K562 (cell line): ENCODE measurements around the gene DPEP1. TPM values are rescaled to one million over a fixed set of nuclear protein-coding genes. Genes with fewer than 3 reads are reported as not detected.

ENCODE experiments used
- BRF1 ChIP-seq: IDR thresholded peaks from 3 replicates; pipeline ENCODE4 v1.6.1; 2011; ENCODE audit warnings: borderline replicate concordance, mild to moderate bottlenecking; ENCODE audit not compliant: insufficient read length; ENCODE audit errors: extremely low read depth
- FOSL1 ChIP-seq: fragments of 200-800 bp; sonication (Bioruptor generic); conservative IDR thresholded peaks from 2 replicates; pipeline ENCODE4 v1.6.1; 2016; ENCODE audit warnings: missing genetic modification characterization, missing compliant biosample characterization
- FOXJ2 ChIP-seq: fragments of 200-800 bp; sonication (Bioruptor generic); IDR thresholded peaks from 2 replicates; pipeline ENCODE4 v1.6.1; 2016; ENCODE audit warnings: missing genetic modification characterization, missing compliant biosample characterization
- LEF1 ChIP-seq: fragments of 450-650 bp; IDR thresholded peaks from 2 replicates; pipeline ENCODE4 v1.6.1; 2016; ENCODE audit warnings: mild to moderate bottlenecking
- NR4A1 ChIP-seq, 2 experiments: fragments of 250-450 bp in 1 of 2; fragments of 450-650 bp in 1 of 2; sonication (Bioruptor Pico) in 1 of 2; IDR thresholded peaks; 2 replicates each; pipeline versions ENCODE4 v1.4.0 to v1.6.1; 2016 to 2020; ENCODE audit warnings: mild to moderate bottlenecking in 2 of 2, missing compliant biosample characterization in 1 of 2, missing genetic modification characterization in 1 of 2, moderate library complexity in 1 of 2
- OTX1 ChIP-seq: fragments of 450-650 bp; formaldehyde crosslinking; IDR thresholded peaks from 2 replicates; pipeline ENCODE4 v1.4.0; 2022; ENCODE audit warnings: mild to moderate bottlenecking
- PCBP1 ChIP-seq: fragments of 200-400 bp; formaldehyde crosslinking; IDR thresholded peaks from 2 replicates; pipeline ENCODE4 v1.6.1; 2018; ENCODE audit warnings: mild to moderate bottlenecking, low read depth, low read length; ENCODE audit not compliant: poor library complexity, severe bottlenecking
- POLR2H ChIP-seq: IDR thresholded peaks from 2 replicates; pipeline ENCODE4 v1.6.1; 2016; ENCODE audit warnings: missing genetic modification characterization, low read depth, mild to moderate bottlenecking, control low read depth, missing compliant biosample characterization, moderate library complexity
- RNF2 ChIP-seq: sonication (generic); IDR thresholded peaks from 2 replicates; pipeline ENCODE4 v1.6.1; 2016
- STAG1 ChIP-seq: sonication (generic); formaldehyde crosslinking; IDR thresholded peaks from 2 replicates; pipeline ENCODE4 v1.5.0; 2020; ENCODE audit warnings: missing genetic modification reagents, borderline replicate concordance
- ZNF780A ChIP-seq: fragments of 250-450 bp; sonication (Bioruptor Pico); IDR thresholded peaks from 2 replicates; pipeline ENCODE4 v1.5.0; 2021; ENCODE audit warnings: mild to moderate bottlenecking
- polyA plus RNA-seq, 8 experiments: library from polyadenylated mRNA; depleted of rRNA in 4 of 8; stranded (reverse) in 5 of 8; unstranded in 3 of 8; fragments of >200 nt; fragmentation: Nextera tagmentation in 2 of 8; fragmentation: Illumina TruSeq in 1 of 8; extraction: Ambion mirVana in 2 of 8; extraction: Trizol in 1 of 8; gene quantifications; 2 replicates each; pipeline versions ENCODE4 v1.2.1 to v1.2.3, GENCODE V29; 2011 to 2014; ENCODE audit warnings: inconsistent platforms in 1 of 8, missing spikeins in 1 of 8
- total RNA-seq, 7 experiments: library from RNA; depleted of rRNA in 6 of 7; stranded (reverse); fragments of >200 nt in 6 of 7; fragmentation: Illumina TruSeq in 2 of 7; extraction: Trizol in 2 of 7; gene quantifications; 2 replicates each; pipeline versions ENCODE4 v1.2.1 to v1.2.3, GENCODE V29; 2011 to 2021; ENCODE audit warnings: low replicate concordance in 1 of 7
- TF ChIP-seq, protein P1 (sequence below): sonication (generic); formaldehyde crosslinking; IDR thresholded peaks from 2 replicates; pipeline ENCODE4 v1.8.0; 2022; ENCODE audit warnings: mild to moderate bottlenecking, missing genetic modification reagents

Gene DPEP1
- total and polyA plus RNA-seq, 9 of the 15 experiments (the other 6 are each of a cell fraction or from before 2014, with no cell fraction given) = 0.14 to 0.31 (median 0.20) TPM; not detected in 6

- TF ChIP-seq BRF1 (no peak), ZNF780A (CRISPR knock-in tag) (no peak), RNF2 (no peak), NR4A1 (CRISPR knock-in tag; IDR thresholded peaks at IDR 0.05) (no peak), NR4A1 (tag; IDR thresholded peaks at IDR 0.05) (no peak), PCBP1 (peak; percentile 85), FOXJ2 (no peak), FOSL1 (tag) (no peak), STAG1 (CRISPR knock-in tag) (peak; percentile 91), LEF1 (no peak), OTX1 (CRISPR knock-in tag) (no peak), POLR2H (no peak)
- TF ChIP-seq, protein P1, sequence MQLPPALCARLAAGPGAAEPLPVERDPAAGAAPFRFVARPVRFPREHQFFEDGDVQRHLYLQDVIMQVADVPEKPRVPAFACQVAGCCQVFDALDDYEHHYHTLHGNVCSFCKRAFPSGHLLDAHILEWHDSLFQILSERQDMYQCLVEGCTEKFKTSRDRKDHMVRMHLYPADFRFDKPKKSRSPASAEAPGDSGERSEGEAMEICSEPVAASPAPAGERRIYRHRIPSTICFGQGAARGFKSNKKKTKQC (CRISPR knock-in tag) = peak; percentile 11; the same call in 1 of the 2 replicates
These were observed 38.7 kb upstream of the DPEP1 start (continued) for GRCh38 chr16:89574681-89575246.
